Measurements from ENCODE around the gene ULK4.

The ULK4 gene

DNA sequence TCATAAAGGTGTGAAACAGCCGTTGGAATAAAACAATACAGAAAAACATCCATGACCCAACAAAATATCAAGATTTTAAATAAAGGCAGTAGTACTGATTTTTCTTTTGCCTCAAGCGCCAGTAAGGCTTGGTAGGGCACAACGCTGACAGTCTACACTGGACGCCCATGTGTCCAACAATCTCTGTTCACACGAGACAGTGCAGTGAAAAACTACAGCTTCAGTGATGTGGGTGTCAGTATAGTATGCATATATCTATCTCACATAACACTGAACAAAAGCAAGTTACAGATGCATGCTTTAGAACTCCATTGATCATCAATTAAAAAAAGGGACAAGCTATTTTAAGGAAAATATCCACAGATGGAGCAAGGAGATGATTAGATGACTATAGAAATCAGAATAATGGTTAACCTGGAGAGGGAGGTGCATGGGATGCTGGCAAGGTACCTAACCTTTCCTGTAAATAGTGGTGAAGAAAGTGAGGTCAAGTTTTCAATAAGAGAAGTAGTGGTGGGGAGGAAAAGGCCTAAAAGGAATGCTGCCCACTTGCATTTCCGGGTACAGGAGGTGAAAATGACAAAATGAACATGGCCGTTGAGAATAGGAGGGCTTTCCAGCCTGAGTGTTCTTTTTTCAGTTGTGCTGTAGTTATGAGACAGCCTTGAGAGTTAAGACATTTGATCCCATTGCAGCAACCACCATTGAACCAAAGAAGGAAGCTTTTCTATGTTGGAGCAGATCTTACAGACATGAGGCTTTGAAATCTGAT is 719.9 kb downstream of the ULK4 start:
- no peak for DNase-seq

DNA sequence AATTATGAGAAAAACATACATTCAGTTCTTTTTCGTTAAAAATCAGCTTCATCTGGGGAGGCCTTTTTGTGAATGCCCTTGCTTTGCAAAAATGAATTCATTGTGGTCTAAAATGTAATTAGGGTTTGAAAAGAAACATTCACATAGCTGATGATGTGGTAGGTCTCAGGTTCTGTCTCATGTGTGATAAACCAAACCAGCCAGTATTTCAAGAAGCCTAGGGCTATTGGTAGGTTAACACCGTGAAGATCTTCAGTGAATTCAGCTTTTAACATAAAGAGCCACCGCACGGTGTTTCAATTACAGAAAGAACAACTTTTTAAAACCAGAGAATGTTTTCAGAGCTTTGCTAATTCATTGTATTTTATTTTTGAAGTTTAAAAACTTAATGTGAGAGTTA is 720.7 kb downstream of the ULK4 start:
- DNase-seq = no peak

- no peak for DNase-seq
Measured at GRCh38 chr3:41239587-41239986, 722.3 kb downstream of the ULK4 start.

- no peak for DNase-seq
Measured at GRCh38 chr3:41237907-41238306, 724.0 kb downstream of the ULK4 start.

DNA sequence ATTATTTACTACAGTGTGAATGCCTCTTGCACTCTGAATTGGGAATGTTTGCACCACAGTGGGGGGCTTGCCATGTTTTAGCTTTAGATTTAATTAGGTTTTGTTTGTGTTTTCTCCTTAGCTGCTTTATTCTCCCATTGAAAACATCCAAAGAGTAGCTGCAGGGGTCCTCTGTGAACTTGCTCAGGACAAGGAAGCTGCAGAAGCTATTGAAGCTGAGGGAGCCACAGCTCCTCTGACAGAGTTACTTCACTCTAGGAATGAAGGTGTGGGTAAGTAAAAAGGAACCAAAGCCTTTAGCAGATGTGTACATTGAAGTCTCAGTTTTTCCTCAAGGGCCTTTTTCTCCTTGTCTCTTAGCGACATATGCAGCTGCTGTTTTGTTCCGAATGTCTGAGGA is 725.7 kb downstream of the ULK4 start:
- DNase-seq = no peak

GRCh38 chr3:41234823-41235721 is 726.8 kb downstream of the ULK4 start:
- DNase-seq = no peak

- DNase-seq = no peak
Measured at GRCh38 chr3:41224120-41224806, 737.6 kb downstream of the ULK4 start.

DNA sequence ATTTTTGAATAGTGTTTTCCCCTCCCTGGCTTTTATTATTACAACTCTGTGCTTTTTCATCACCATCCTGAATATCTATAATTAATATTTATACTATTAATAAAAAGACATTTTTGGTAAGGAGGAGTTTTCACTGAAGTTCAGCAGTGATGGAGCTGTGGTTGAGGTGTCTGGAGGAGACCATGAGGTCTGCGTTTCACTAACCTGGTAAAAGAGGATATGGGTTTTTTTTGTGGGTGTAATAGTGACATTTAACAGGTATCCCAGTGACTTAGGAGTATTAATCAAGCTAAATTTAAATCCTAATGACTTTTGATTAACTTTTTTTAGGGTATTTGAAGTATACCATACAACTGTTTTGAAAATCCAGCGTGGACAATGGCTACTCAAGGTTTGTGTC is 738.2 kb downstream of the ULK4 start:
- DNase-seq = no peak

DNA sequence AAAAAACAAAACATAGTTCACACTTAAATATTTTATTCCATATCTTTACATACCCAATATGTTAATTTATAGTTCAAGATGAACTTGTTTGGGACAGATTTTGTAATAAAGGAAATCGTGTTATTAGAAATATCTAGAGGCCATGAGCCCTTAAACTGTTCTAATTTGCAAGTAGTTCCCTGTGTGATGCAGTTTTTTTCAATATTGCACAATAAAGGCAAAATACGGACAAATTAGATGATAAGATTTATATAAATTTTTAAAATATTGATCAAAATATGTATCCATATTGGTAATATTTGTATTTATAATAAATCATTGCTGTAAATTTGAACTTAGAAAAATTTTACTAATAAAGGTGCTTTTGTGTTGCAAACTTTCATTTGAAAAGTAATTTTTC is 738.8 kb downstream of the ULK4 start:
- DNase-seq = no peak

DNA sequence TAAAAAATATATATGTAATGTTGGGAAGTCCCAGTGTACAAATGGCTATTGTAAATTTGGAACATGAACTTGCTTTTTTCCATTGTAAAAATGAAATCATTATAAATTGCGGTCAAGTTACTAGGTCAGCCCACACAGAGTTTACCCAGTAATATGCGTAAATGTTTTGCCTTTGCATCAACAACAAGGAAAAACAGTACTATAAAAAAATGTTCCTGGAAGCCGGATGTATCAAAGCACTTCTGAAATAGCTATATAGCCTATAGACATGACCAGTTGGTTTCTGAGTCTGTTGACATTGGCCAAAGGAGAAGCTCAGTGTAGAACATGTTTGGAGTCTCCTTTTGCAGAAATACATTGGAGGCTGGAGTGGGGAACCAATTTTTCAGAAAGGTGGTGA is 739.4 kb downstream of the ULK4 start:
- DNase-seq = no peak

GRCh38 chr3:41222012-41222411 is 739.9 kb downstream of the ULK4 start:
- no peak for DNase-seq

- no peak for DNase-seq
Measured at GRCh38 chr3:41220906-41221677, 740.8 kb downstream of the ULK4 start.

GRCh38 chr3:41219424-41219823 is 742.5 kb downstream of the ULK4 start:
- DNase-seq = no peak

DNA sequence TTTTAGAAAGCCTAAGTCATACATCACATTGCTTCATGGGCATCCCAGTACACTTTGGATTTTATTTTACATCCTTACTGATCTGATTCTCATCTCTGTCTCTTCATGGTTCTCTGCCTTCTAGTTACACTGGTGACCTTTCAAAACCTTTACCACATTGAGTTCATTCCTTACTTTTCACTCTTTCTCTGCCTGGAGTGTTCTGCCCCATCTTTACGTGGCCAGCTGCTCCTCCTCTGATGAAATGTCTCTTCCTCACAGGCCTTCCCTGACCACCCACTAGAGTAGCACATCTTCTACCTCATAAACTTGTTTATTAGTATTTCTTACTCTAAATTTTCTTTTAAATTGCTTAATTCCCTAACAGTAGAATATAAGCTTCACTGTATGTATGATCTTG is 744.9 kb downstream of the ULK4 start:
- no peak for DNase-seq

- DNase-seq = no peak
Measured at GRCh38 chr3:41216422-41216821, 745.5 kb downstream of the ULK4 start.

DNA sequence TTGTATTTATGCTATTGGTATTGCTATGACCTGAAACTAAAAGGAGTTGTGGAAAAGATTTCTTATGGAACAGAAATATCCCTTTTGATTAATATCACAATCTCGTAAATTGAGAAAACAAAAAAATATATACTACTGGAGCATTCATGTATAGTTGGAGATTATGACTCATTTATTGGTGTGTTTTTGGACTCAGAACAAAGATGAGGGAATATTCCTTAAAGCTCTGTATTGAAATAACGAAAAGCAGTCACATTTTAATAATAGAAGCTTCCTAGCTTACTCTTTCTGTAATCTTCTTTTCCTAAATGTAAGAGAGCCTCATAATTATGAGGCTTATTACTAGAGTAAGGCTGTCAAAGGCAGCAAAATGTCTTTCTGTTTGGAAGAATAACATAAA is 748.3 kb downstream of the ULK4 start:
- DNase-seq = no peak

DNA sequence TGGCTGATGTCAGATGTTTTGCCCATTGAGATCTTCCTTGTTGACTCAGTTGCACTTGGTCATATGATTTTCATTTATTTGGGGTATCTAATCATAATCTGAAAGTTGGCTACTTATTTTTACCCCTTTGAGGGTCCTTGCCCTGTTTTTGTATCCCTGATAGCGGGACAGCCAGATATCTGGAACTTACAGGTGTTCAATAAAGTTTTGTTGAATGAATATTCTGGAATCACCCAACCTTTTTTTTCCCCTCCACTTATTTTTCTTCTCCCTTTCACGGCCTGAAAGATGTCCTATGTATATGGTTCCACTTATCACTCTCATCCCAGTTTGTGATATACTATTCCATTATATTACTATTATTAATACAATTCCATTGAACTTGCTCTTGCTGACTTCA is 749.8 kb downstream of the ULK4 start:
- no peak for DNase-seq

- DNase-seq = no peak
Measured at GRCh38 chr3:41210966-41211365, 750.9 kb downstream of the ULK4 start.

DNA sequence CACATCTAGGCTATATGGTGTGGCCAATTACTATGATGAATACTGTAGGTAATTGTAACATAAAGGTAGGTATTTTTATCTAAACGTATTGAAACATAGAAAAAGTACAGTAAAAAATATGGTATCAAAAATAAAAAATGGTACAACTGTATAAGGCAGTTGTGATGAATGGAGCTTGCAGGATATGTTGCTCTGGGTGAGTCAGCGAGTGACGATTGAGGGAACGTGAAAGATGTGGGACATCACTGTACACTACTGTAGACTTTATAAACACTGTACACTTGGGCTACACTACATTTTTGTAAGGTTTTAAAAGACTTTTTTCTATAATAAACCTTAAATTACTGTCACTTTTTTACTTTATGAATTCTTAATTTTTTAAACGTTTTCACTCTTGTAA is 752.3 kb downstream of the ULK4 start:
- no peak for DNase-seq

DNA sequence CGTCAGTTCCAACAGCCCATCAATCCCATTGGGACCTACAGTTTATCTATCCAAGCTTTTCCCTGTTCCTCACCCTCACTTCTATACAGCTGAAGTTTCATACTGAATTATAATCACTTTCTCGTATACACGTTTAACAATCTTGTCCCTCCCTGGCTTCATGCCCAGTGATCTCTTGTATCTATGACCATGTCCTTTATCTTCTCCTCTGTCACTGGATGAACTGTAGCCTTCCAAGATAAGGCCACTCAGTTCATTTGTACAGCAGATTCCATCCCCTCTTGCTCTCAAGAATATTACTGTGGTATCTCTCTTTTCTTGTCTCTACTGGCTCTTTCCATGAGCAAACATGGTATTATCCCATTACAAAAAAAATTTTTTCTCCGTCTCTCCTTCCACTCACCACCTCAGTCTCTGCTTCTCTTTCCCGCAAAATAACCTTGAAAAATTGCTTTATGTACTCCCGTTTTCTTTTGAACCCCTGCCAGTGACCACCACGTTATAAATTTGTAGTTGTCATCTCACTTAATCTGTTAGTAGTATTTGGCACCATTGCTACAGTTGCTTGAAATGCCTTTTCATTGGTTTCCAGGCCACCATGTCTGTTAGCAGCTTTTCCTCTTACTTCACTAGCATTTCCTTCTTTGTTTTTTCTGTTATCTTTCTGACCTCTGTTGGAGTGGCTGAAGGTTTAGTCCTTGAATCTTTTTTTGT is 753.2 kb downstream of the ULK4 start:
- DNase-seq = no peak

GRCh38 chr3:41207355-41207754 is 754.5 kb downstream of the ULK4 start:
- DNase-seq = no peak

GRCh38 chr3:41205591-41205990 is 756.3 kb downstream of the ULK4 start:
- DNase-seq = no peak
